Cardiac septum (tissue), 1 donor: Measurements from ENCODE around the gene ZNF670. TPM values are rescaled to one million over a fixed set of nuclear protein-coding genes. Genes with fewer than 3 reads are reported as not detected.
"Not testable (repeated sequence)": the region's sequence is repeated elsewhere in the genome, so short reads cannot be mapped to it uniquely, and the experiment has no call there.

Source experiments
- DNase-seq: peaks from one replicate; pipeline ENCODE4 v3.0.0-alpha.2; 2020; ENCODE audit warnings: low spot score
- intact Hi-C: fragments of 100-400 bp; cut with DNase I; formaldehyde crosslinking; loops from one replicate; pipeline ENCODE4 v1.14.0; 2022
- long read RNA-seq: library from polyadenylated mRNA; unstranded; transcript quantifications from one replicate; pipeline ENCODE4 v2.0.0, GENCODE V29; 2021
- total RNA-seq: library from RNA; stranded (reverse); fragmentation: NEBNext Ultra II Directional; extraction: Animal tissue kit (Norgen Biotek cat#: 25700); gene quantifications from one replicate; pipeline ENCODE4 v1.2.1, GENCODE V29; 2021
- donor health status: DM: no; HTN: no; CAD: no.

Gene ZNF670
- 0.75 TPM for total RNA-seq
- long read RNA-seq = 0 reads

- intact Hi-C loops = loop anchor here (2.0 kb wide), 1 partner anchor 26 kb away; the partner anchor contains the start of gene ZNF669
- DNase-seq = peak; percentile 96
These were observed at the start of gene ZNF670 for GRCh38 chr1:247078258-247079140. TSS of gene ZNF670 (minus strand) at chr1:247078811. CDS start at chr1:247078596, 215 bp downstream.

- DNase-seq = not testable (repeated sequence)
- intact Hi-C loops = loop anchor here (5.0 kb wide), 1 partner anchor 45 kb away; the partner anchor contains the start of gene ZNF124
These were observed 49.1 kb upstream of the ZNF670 start for GRCh38 chr1:247127519-247128282.

GRCh38 chr1:247126601-247127000, 48.0 kb upstream of the ZNF670 start:
- intact Hi-C loops = loop anchor here (5.0 kb wide), 1 partner anchor 46 kb away; the partner anchor contains the start of gene ZNF124
- DNase-seq = not testable (repeated sequence)

- intact Hi-C loops = loop anchor here (5.0 kb wide), 1 partner anchor 46 kb away; the partner anchor contains the start of gene ZNF124
These were observed 47.6 kb upstream of the ZNF670 start for GRCh38 chr1:247126166-247126565.

GRCh38 chr1:247121382-247121781, 42.8 kb upstream of the ZNF670 start:
- DNase-seq = no peak
- intact Hi-C loops = no loop called here

More at GRCh38 chr1:247126166-247126565, 47.6 kb upstream of the ZNF670 start:
- DNase-seq = not testable (repeated sequence)

- intact Hi-C loops, DNase-seq: not testable (repeated sequence)
These were observed 41.7 kb upstream of the ZNF670 start for GRCh38 chr1:247120408-247120668.

GRCh38 chr1:247119600-247120407, 41.2 kb upstream of the ZNF670 start:
- intact Hi-C loops = no loop called here
- DNase-seq = no peak

GRCh38 chr1:247118946-247119446, 40.4 kb upstream of the ZNF670 start:
- DNase-seq = no peak
- intact Hi-C loops = no loop called here

- DNase-seq = no peak
- intact Hi-C loops = no loop called here
These were observed 36.9 kb upstream of the ZNF670 start for GRCh38 chr1:247115545-247115944.

GRCh38 chr1:247115141-247115510, 36.5 kb upstream of the ZNF670 start:
- intact Hi-C loops = no loop called here
- no peak for DNase-seq

GRCh38 chr1:247114351-247115140, 35.9 kb upstream of the ZNF670 start:
- no peak for DNase-seq
- intact Hi-C loops = loop anchor here (5.0 kb wide), 3 partner anchors 98 to 218 kb away; partner anchors contain the start of genes AHCTF1 and ZNF496

- intact Hi-C loops = loop anchor here (5.0 kb wide), 3 partner anchors 98 to 218 kb away; partner anchors contain the start of genes AHCTF1 and ZNF496
- no peak for DNase-seq
These were observed 35.2 kb upstream of the ZNF670 start for GRCh38 chr1:247113733-247114271.

- DNase-seq = no peak
- intact Hi-C loops = loop anchor here (5.0 kb wide), 3 partner anchors 99 to 219 kb away; partner anchors contain the start of genes AHCTF1 and ZNF496
These were observed 34.5 kb upstream of the ZNF670 start for GRCh38 chr1:247113094-247113497.

GRCh38 chr1:247112479-247112781, 33.8 kb upstream of the ZNF670 start:
- intact Hi-C loops = loop anchor here (5.0 kb wide), 3 partner anchors 100 to 220 kb away; partner anchors contain the start of genes AHCTF1 and ZNF496
- DNase-seq = no peak

- intact Hi-C loops = loop anchor here (5.0 kb wide), 3 partner anchors 100 to 220 kb away; partner anchors contain the start of genes AHCTF1 and ZNF496
- peak; percentile 86 for DNase-seq
These were observed 33.3 kb upstream of the ZNF670 start for GRCh38 chr1:247111700-247112478.

GRCh38 chr1:247111259-247111699, 32.7 kb upstream of the ZNF670 start:
- intact Hi-C loops = loop anchor here (5.0 kb wide), 3 partner anchors 101 to 221 kb away; partner anchors contain the start of genes AHCTF1 and ZNF496
- DNase-seq = no peak

- intact Hi-C loops = loop anchor here (5.0 kb wide), 3 partner anchors 102 to 222 kb away; partner anchors contain the start of genes AHCTF1 and ZNF496
- DNase-seq = no peak
These were observed 32.1 kb upstream of the ZNF670 start for GRCh38 chr1:247110627-247111258.
